Small intestine (tissue), 7 donors: ENCODE data around the gene POLL. TPM values are rescaled to one million over a fixed set of nuclear protein-coding genes. Genes with fewer than 3 reads are reported as not detected.

Source experiments
- DNase-seq, 2 donors: peaks; one replicate each; pipeline versions ENCODE4 v3.0.0 to v3.0.0-alpha.2; 2013
- FAIRE-seq: peaks from 2 replicates; lab custom pipeline; 2012; peaks lifted over from hg19 to GRCh38; lab: Jason Lieb, UNC
- H3K27ac ChIP-seq, 3 donors: one replicate each; pipeline ENCODE4 v1.5.1; 2013; ENCODE audit warnings: low read length in 2 of 3, mild to moderate bottlenecking in 2 of 3, control low read depth in 1 of 3, inconsistent platforms in 1 of 3, low read depth in 1 of 3, moderate library complexity in 1 of 3
- H3K27me3 ChIP-seq, 3 donors: one replicate each; pipeline ENCODE4 v1.6.1; 2013; ENCODE audit warnings: low read length in 3 of 3, inconsistent platforms in 1 of 3; ENCODE audit not compliant: control insufficient read depth in 3 of 3, insufficient read depth in 3 of 3
- H3K36me3 ChIP-seq, 3 donors: one replicate each; pipeline ENCODE4 v1.6.1; 2013; ENCODE audit warnings: low read length in 3 of 3, inconsistent platforms in 1 of 3, low read depth in 1 of 3, mild to moderate bottlenecking in 1 of 3, moderate library complexity in 1 of 3; ENCODE audit not compliant: control insufficient read depth in 3 of 3, insufficient read depth in 2 of 3
- H3K4me1 ChIP-seq, 3 donors: one replicate each; pipeline ENCODE4 v1.6.1; 2013; ENCODE audit warnings: low read length in 2 of 3, inconsistent platforms in 1 of 3, low read depth in 1 of 3, mild to moderate bottlenecking in 1 of 3, moderate library complexity in 1 of 3; ENCODE audit not compliant: control insufficient read depth in 3 of 3, insufficient read depth in 2 of 3
- H3K4me3 ChIP-seq, 3 donors: one replicate each; pipeline ENCODE4 v1.5.1; 2013; ENCODE audit warnings: low read length in 3 of 3, control low read depth in 1 of 3, inconsistent platforms in 1 of 3, low read depth in 1 of 3, mild to moderate bottlenecking in 1 of 3, moderate library complexity in 1 of 3
- H3K9me3 ChIP-seq, 2 donors: one replicate each; pipeline ENCODE4 v1.6.1; 2013; ENCODE audit warnings: low read depth in 1 of 2, low read length in 1 of 2; ENCODE audit not compliant: control insufficient read depth in 2 of 2, insufficient read depth in 1 of 2
- WGBS, 3 donors: extraction: QIAGEN DNeasy Blood & Tissue Kit; methylation state at CpG; one replicate each; pipeline ENCODE4 v1.1.7; 2013; 5-methylcytosine and 5-hydroxymethylcytosine counted together
- polyA plus RNA-seq, 4 donors: library from polyadenylated mRNA; stranded (reverse) in 3 of 4; unstranded in 1 of 4; fragments of 200-250 nt in 3 of 4; fragments of 120-200 nt in 1 of 4; gene quantifications; one replicate each; pipeline versions ENCODE4 v1.2.1 to v1.2.3, GENCODE V29; 2013
- donor health status: healthy with polysubstance abuse.
- donor health status: control.
- donor health status: control.
- donor health status: Bipolar disorder and iron deficiency.
- donor health status: healthy.

POLL gene
- polyA plus RNA-seq, 4 donors, result 24.8 to 31.3 (median 30.0) TPM

GRCh38 chr10:101623528-101623927 is 35.5 kb upstream of the POLL start:
- H3K36me3 ChIP-seq, result peaks cover 5 to 62% (median 16%) of the 10 kb centered on the region in 3 donors
- FAIRE-seq, result no peak
- 94 to 100% (median 97%) methylated on average over 1 of the region's 1 CpG for WGBS, 3 donors

GRCh38 chr10:101619983-101620382 is 31.9 kb upstream of the POLL start:
- DNase-seq (no peak), FAIRE-seq (no peak)
- Histone ChIP-seq H3K4me1 (no peaks in the 10 kb centered on the region), H3K36me3 (peaks cover 5 to 68% (median 18%) of the 10 kb centered on the region in 3 donors), H3K27me3 (no peaks in the 10 kb centered on the region), H3K4me3 (no peak overlapping the region), H3K27ac (no peak overlapping the region), H3K9me3 (peaks cover 0 to 2% of the 10 kb centered on the region in 2 donors)
- 98 to 99% (median 98%) methylated on average over 6 of the region's 6 CpGs for WGBS, 3 donors

More at GRCh38 chr10:101623528-101623927, 35.5 kb upstream of the POLL start:
- no peaks in the 10 kb centered on the region for H3K27me3 ChIP-seq
- H3K9me3 ChIP-seq, result peaks cover 0 to 2% of the 10 kb centered on the region in 2 donors
- H3K27ac ChIP-seq, result no peak overlapping the region
- no peak for DNase-seq
- no peaks in the 10 kb centered on the region for H3K4me1 ChIP-seq
- H3K4me3 ChIP-seq, result no peak overlapping the region

- Histone ChIP-seq H3K9me3 (no peaks in the 10 kb centered on the region), H3K4me1 (no peaks in the 10 kb centered on the region), H3K4me3 (no peak overlapping the region), H3K36me3 (peaks cover 0 to 71% (median 18%) of the 10 kb centered on the region in 3 donors), H3K27me3 (no peaks in the 10 kb centered on the region), H3K27ac (no peak overlapping the region)
- DNase-seq, result no peak
- WGBS, 3 donors, result 94 to 100% (median 95%) methylated on average over 2 of the region's 2 CpGs
- no peak for FAIRE-seq
These were observed 30.8 kb upstream of the POLL start for GRCh38 chr10:101618871-101619270.

GRCh38 chr10:101617824-101618568 is 29.9 kb upstream of the POLL start:
- 84 to 94% (median 85%) methylated on average over 4 of the region's 4 CpGs for WGBS, 3 donors
- Histone ChIP-seq H3K9me3 (no peaks in the 10 kb centered on the region), H3K4me1 (no peaks in the 10 kb centered on the region), H3K27me3 (no peaks in the 10 kb centered on the region), H3K27ac (no peak overlapping the region), H3K4me3 (no peak overlapping the region), H3K36me3 (peaks cover 0 to 78% (median 18%) of the 10 kb centered on the region in 3 donors)
- FAIRE-seq (no peak), DNase-seq (no peak)

- peaks cover 2 to 84% (median 18%) of the 10 kb centered on the region in 3 donors for H3K36me3 ChIP-seq
- H3K4me1 ChIP-seq, result no peaks in the 10 kb centered on the region
- FAIRE-seq, result no peak
These were observed 29.2 kb upstream of the POLL start for GRCh38 chr10:101617102-101617823.

GRCh38 chr10:101616415-101617101 is 28.5 kb upstream of the POLL start:
- no peak for DNase-seq
- H3K4me1 ChIP-seq, result no peaks in the 10 kb centered on the region
- 74 to 86% (median 82%) methylated on average over 9 of the region's 9 CpGs for WGBS, 3 donors
- no peak for FAIRE-seq
- no peaks in the 10 kb centered on the region for H3K9me3 ChIP-seq
- H3K27ac ChIP-seq, result no peak overlapping the region
- H3K36me3 ChIP-seq, result peaks cover 2 to 88% (median 15%) of the 10 kb centered on the region in 3 donors
- no peaks in the 10 kb centered on the region for H3K27me3 ChIP-seq
- no peak overlapping the region for H3K4me3 ChIP-seq

More at GRCh38 chr10:101617102-101617823, 29.2 kb upstream of the POLL start:
- no peaks in the 10 kb centered on the region for H3K27me3 ChIP-seq
- WGBS, 3 donors, result 84 to 90% (median 86%) methylated on average over 8 of the region's 8 CpGs
- H3K4me3 ChIP-seq, result no peak overlapping the region
- H3K27ac ChIP-seq, result no peak overlapping the region
- H3K9me3 ChIP-seq, result no peaks in the 10 kb centered on the region
- no peak for DNase-seq

- 92 to 95% (median 93%) methylated on average over 5 of the region's 5 CpGs for WGBS, 3 donors
- H3K27ac ChIP-seq, result no peak overlapping the region
- peaks cover 5 to 90% (median 7%) of the 10 kb centered on the region in 3 donors for H3K36me3 ChIP-seq
- H3K27me3 ChIP-seq, result no peaks in the 10 kb centered on the region
- no peaks in the 10 kb centered on the region for H3K9me3 ChIP-seq
- FAIRE-seq (no peak), DNase-seq (no peak)
- no peaks in the 10 kb centered on the region for H3K4me1 ChIP-seq
- no peak overlapping the region for H3K4me3 ChIP-seq
These were observed 27.6 kb upstream of the POLL start for GRCh38 chr10:101615525-101616116.
